GM19351 (cell line): ENCODE measurements around the gene ZNF132.
"Not testable (repeated sequence)": the region's sequence is repeated elsewhere in the genome, so short reads cannot be mapped to it uniquely, and the experiment has no call there.

Source experiments
- ATAC-seq: cut with Tn5 transposase; IDR thresholded peaks from one replicate; pipeline ENCODE4 v1.9.1; 2021; ENCODE audit warnings: mild to moderate bottlenecking, moderate library complexity; ENCODE audit not compliant: unreplicated experiment

Gene ZNF132

DNA sequence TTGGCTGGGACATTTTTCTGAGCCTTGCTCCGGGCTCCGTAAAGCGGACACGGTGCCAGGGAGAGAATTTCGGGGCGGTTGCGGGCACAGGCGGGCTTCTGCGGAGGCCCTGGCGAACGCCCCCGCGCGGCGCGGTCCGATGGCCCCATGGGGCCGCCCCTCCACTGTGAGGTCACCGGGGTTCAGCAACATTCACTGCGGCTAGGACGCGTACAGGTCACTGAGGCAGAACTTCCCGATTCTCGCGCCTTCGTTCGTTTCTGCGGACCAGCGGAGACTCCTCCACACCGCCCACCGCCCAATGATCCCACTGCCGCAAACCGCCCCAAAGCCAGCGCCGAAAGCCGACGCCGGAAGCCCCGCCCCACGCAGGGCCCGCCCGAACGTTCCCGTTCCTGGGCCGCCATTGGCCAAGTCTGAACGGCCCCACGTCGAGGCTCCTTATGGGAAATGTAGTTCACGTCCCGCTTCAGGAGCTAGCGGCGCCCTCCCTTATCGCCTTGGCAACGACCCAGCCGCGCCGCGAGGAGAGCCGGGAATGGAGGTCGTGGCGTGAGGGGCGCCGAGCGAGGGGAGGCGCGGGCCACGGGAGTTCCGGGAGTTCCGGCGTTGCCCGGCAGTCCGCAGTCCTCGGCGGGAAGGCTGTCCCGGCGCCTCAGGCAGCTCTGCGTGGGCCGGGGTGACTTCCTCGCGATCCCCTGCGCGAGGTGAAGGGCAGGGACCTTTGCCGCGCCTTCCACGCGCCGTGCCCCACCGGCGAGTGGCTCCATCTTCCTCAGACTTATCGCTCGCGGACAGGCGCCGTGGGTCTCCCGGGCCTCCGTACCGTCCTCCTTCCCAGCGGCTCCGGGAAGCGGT is 31.6 kb downstream of the ZNF132 start, which contains the start of gene ZNF584:
Gene ZNF584 (plus strand): TSS at position 498 of the 858 bp plus-strand sequence. CDS start 499 bp downstream, outside the sequence.
- peak; percentile 88 for ATAC-seq

DNA sequence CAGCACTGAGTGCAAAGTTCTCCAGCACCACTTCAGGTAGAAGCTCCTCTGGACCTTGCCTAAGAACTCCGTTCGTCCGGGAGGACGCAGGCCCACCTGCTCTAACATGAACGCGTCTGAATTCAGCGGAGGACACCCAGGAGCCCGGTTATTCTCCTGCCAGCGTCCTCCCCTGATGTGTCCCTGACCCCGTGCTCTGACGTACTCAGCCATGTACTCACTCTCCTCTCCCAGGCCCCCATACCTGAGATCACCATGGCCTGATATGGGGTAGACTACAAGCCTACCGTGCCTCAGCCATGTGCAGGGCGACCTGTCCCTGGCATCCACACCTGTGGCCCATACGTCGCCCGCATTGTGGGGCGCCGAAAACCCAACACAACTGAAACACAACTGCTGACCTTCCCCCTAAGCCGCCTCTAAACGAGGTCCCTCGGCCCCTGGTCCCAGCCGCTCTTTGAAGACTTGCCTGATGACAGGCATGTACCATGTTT is 32.2 kb downstream of the ZNF132 start:
- ATAC-seq: peak; percentile 9

DNA sequence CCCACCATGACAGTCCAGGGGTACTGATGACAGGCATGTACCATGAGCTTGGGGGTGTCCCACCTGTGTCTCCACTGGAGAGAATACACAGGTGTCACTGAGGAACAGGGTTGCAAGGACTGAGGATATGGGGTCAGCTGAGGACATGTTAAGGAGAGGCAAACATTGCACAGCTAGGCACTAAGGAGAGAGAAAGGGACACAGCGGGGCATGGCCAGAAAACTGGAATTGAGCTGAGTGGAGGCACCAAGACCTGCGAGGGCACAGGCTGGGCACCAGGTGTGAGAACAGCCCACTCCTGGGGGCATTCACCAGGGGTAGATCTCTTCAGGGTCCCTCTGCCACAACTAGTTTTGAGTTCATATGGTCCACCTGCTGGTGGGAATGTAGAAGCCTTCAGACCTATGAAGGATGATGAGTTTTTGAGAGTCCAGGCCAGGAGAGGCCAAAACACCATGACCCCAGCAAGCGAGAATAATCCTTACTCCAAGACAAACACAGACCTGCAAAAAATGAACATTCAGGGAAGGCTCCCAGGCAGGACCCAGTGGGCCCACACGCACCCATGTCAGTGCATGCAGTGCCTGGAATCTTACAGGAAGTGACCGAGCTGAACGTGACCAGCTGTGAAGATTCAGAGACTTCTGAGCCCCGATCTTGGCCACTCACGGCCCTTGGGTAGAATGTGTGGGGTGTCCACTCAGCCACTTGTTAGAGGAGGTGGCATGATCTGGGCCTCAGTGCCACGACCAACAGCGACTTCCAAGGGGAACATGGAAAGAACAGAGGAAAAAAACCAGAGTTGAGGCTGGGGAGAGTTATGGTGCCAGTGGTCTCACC is 32.9 kb downstream of the ZNF132 start:
- ATAC-seq: no peak

DNA sequence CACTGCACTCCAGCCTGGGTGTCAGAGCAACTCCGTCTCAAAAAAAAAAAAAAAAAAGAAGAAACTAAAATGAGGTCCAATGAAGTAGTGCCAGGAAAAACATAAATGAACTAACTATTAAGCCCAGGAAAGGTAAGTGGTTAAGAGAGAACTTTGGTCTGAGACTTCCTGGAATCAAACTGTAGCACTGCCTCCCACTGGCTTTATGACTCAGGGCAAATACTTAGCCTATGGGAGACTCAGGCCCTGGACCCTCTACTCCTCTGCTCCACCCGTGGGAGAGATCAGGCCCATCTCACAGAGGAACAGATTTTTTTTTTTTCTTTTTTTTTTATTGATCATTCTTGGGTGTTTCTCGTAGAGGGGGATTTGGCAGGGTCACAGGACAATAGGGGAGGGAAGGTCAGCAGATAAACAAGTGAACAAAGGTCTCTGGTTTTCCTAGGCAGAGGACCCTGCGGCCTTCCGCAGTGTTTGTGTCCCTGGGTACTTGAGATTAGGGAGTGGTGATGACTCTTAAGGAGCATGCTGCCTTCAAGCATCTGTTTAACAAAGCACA is 36.0 kb downstream of the ZNF132 start:
- not testable (repeated sequence) for ATAC-seq

DNA sequence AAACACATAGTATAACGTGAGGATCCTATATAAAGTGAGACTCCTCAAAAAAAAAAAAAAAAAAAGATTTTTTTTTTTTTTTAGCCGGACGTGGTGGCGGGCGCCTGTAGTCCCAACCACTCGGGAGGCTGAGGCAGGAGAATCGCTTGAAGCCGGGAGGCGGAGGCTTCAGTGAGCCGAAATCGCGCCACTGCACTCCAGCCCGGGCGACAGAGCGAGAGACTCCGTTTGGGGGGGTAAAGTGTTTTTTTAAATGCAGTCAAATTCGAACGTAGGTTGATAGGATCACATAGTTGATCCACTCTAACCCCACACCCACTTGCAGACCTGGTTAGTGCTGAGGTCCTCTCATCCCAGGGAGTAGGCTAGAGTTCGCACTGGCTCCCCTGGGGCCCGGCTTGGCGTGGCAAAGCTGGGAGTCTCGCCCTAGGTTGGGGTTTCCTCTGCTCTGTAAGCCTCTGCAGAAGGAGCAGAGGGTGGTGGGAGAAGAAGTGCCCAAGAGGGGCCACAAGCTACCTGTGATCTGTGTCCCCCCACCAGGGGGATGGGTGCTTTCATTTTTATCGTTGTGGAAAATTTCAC is 38.0 kb downstream of the ZNF132 start:
- no peak for ATAC-seq

DNA sequence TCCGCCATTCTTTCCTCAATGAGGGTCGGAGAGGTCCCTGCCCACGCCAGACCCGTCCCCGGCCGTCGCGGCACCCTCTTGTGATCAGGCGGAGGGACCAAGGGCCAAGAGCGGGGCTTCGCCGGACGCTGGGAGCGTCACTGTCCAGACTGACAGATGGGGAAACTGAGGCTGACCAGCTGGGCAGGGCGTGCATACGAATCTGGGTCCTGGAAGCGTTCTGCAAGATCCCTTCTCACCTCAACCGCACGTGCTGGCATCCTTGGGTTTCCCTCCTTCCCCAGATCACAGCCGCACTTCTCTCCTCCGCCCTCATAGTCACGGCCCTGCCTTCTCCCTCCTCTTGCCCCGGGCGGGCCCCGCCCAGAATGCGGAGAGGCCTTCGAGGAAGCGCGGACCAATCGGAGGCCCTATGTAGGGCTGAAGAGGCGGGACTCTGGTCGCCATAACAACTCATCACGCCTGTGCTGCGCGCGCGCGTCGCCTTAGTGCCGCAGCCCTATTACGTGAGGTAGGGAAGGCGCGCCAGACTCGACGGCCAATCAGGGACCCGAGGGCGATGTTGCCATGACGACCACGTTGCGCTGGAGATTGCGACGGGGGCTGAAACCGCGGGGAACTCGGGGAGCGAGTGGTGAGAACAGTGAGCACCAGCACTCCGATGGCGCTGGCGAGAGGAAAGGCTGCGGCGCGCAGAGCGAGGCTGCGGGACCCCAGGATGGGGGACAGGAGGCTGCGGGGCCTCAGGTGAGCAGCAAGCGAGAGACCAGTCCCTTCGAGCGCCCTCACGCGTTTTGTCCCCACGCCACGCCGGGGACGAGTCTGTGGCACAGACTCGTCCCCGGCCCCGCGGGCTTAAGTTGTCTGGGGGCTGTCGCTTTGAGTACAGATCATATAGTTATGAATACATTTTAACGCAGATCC is 38.8 kb downstream of the ZNF132 start:
- ATAC-seq: peak; percentile 95

DNA sequence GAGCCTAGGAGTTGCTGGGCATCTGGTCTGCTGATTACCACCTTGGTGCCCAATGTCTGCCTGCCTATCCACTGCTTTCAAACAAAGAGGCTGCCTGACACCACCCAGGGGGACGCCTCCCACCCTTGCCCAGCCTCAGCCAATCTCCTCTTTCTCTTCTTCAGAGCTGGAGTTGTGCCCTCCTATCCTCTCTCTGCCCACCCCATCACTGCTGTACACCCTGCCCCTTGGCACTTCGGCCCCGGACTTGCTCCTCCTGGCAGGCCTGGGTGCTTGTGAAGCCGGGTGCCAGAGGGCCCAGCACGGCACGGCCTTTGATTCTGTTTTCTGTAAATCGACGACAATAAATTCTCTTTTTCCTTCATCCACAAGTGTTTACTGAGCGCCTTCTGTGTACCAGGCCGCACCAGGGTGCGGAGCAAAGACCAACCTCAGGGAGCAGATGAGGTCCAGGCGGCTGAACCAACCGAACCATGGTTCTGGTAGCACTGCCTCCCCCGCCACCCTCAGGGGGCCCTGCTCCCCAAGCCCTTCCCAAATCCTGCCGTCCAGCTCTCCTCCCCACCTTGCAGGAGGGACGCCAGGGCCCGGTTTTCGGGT is 39.5 kb downstream of the ZNF132 start:
- no peak for ATAC-seq

DNA sequence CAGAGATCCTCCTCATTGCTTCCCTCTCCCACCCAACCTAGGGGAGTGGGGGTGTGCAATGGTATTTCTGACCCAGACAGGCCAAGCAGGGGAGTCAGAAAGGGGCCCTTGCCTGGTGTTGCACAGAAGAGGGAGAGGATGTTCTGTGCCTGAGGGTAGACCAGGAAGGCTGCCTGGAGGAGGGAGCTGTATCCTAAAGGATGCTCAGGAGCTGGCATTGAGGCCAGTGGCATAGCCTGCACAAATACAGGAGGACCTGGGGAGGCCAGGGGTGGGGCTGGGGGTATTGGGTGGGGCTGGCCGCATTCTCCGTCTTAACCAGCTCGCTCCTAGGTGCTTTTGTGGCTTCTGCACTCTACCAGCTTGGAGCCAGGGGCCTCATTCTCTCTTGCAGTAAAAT is 40.0 kb downstream of the ZNF132 start:
- ATAC-seq: no peak

DNA sequence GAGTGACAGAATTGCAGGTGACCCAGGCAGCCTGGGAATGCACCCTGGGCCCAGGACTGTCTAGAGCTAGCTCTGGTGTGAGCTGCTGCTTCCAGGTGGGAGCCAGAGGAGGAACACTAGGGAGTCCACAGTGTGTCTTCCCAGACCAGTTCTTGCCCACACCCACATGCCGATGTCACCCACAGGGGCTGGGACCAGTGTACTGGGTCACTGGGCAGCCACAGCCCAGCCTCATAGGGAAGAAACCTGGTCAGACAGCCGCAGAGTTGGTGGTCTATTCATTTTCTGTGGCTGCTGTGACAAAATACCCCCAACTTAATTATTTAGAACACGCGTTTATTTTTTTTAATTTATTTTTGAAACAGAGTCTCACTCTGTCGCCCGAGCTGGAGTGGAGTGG is 41.4 kb downstream of the ZNF132 start:
- ATAC-seq: no peak

DNA sequence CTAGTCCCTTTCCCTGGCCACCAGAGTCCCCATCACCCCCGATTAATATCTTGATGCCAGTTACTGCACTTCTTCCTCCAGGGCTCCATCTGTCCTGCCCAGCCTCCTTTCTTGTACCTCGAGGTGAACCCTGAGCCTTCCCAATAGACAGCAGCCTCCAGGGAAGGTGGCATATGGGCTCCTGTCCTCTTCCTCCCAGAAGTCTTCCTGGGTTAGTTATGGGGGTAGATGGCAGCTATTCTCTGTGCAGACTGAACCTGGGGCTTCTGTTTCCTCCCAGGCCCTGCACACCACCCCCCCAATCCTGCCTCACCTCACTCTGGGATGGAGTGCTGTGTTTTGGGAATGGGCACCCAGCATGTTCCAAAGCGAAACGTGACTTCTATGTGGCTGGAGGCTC is 41.9 kb downstream of the ZNF132 start:
- no peak for ATAC-seq

DNA sequence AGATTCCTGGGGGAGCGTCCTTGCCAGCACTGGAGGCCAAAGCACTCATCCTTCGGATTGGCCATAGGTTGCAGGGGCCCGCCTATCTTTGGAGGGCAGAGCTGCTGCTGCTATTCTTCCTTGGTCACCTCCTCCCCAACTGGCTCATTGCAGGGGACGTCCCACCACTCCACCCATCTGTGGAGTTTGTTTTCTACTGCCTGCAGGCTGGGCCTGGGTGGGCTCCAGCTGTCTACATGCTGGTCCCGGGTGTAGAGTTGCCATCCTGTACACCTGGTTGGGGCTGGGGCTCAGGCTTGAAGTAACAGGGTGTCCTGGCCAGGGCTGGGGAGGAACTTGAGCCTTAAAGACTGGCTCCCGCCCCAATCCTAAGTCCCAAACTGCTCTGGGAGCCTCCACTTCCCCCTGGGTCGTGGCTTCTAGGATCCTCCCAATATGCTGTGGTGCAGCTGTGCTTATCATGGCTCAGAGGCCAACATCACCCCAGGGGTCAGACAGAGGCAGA is 42.4 kb downstream of the ZNF132 start:
- ATAC-seq: no peak

DNA sequence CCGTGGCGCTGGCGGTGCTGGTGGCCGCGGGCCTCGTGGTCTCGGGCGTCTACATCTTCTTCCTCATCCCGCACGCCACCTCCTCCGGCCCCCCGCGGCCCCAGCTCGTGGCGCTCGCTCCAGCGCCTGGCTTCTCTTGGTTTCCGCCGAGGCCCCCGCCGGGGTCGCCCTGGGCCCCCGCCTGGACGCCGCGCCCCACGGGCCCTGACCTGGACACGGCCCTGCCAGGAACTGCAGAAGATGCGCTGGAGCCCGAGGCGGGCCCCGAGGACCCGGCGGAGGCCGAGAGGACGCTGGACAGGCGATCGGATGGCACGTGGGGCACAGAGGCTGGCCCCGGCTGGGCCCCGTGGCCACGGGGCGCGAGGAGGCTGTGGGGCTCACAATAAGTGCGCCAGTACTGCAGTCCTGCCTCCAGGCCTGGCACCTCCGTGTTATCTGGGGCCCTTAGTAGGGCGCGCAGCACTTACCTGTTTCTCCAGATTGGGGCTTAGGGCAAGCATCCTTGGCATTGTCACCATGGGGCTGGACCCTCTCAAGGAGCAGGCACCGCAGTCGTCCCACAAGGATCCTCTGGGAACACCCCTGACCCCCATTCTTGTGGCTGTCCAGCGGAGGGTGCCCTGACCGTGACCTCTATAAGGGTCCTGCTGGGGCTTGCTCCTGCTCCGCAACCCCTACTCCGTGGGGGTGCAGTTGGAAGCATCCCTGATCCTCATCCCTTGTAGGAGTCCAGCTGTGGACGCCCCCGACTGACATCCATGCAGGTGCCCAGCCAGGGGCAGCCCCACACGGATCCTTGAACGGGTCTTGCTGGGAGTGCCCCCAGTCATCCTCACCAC is 43.0 kb downstream of the ZNF132 start:
- ATAC-seq: no peak

DNA sequence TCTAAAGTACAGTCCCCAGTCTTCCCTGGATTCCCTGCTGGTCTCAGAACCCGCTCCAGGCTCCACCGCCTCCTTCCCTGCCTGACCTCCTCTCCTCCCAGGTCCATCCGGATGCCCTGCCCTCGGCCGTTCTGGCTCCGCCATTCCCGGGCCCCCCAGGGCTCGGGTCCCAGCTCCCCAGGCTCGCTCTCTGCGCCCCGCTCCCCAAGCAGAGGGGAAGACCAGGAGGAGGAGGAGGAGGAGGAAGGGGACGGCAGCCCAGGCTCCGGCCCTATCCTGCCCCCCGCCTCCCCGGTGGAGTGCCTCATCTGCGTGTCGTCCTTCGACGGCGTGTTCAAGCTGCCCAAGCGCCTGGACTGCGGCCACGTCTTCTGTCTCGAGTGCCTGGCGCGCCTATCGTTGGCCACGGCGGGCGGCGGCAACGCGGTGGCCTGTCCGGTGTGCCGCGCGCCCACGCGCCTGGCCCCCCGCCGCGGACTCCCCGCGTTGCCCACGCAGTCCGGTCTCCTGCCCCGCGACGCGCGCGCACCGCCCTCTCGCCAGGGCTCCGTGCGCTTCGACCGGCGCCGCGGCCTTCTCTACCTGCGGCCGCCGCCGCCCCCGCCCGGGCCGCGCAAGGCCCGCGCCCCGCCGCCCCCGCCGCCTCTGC is 43.9 kb downstream of the ZNF132 start:
- no peak for ATAC-seq

DNA sequence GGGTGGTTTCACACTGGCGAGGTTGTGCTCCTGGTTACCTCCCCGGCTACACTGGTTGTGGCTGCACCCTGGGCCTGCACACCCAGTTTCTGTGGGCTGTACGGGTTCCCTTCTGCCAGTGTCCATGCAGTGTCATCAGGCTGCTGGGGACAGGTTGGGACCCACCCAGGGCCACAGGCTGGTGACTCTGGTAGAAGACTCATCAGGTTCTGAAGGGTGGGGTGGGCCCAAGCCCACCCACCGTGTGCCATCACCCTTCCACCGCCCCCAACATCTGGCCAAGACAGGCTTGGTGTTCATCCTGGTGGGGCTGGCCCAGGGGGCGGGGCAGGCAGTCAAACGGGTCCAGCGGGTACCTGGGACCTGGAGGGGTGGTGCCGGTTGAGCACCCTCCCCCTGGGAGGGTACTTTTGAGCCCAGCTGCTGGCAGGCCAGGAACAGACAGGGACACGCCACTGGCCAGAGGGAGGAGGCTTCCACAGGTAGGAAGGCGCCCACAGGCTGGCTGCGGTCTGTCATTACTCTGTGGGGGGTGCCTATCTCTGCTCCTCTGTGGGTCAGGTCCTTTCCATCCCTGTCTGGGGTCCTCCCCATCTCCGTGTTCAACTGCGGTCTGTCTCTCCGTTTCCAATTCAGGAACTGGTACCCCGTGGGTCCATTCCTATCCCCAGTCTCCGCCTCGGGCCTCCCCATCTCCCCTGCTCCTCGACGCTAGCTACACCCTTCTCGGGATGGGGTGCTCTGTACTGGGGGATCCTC is 44.6 kb downstream of the ZNF132 start, which contains the start of gene RNF225:
Gene RNF225 (plus strand): TSS at position 437 of the 759 bp plus-strand sequence. CDS start 434 bp downstream, outside the sequence.
- no peak for ATAC-seq

DNA sequence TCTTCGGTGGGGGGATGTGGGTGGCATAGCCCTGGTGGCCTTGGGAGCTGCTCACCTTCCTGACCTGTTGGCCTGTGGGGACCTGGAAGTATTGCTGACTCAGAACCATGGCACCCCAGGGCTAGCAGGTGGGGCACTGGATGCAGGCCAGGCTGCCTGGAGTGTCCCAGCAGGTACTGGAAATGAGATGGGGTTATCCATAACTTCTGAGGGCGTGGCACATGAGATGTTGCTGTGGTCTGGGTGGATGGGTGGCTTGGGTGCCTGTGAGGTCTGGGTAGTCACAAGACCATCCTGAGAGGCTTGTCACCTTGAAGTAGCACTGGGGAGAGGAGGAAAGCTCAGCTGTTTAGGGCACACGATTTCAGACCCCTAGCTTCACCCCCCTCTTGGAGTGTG is 45.1 kb downstream of the ZNF132 start:
- no peak for ATAC-seq

DNA sequence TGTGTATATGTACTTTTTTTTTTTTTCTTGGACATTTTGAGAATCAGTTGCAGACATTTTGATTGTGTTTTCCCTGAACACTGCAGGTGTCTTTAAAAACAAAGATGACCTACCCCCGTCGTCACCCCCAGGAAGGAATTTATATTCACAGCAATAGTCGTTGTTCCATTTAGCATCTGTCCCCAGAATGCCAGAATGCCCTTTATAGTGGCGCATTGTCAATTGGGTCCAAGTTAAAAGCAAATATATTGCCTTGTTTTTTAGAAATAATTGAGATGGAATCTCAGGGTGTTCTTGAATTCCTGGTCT is 46.3 kb downstream of the ZNF132 start:
- ATAC-seq: no peak
